CD14-positive monocyte (primary cell): ENCODE data around the gene TMTC3. TPM values are rescaled to one million over a fixed set of nuclear protein-coding genes. Genes with fewer than 3 reads are reported as not detected.

Experiments used
- DNase-seq, 3 donors: peaks; one replicate each; pipeline ENCODE4 v3.0.0-alpha.2; 2011 to 2022
- H2AFZ ChIP-seq: 2 replicates; pipeline ENCODE4 v1.6.0; 2012; ENCODE audit warnings: mild to moderate bottlenecking, low read depth, low read length, inconsistent platforms; ENCODE audit not compliant: insufficient read depth, poor library complexity, severe bottlenecking
- H3K27ac ChIP-seq, 2 donors: 1 replicate in 1 of 2; 2 replicates in 1 of 2; pipeline ENCODE4 v1.5.1; 2012 to 2013; ENCODE audit warnings: low read length in 2 of 2, control low read depth in 1 of 2, inconsistent platforms in 1 of 2, low read depth in 1 of 2, mild to moderate bottlenecking in 1 of 2
- H3K27me3 ChIP-seq, 2 donors: one replicate each; pipeline versions ENCODE4 v1.6.0 to v1.6.1; 2011 to 2013; ENCODE audit warnings: low read length in 2 of 2; ENCODE audit not compliant: control insufficient read depth in 2 of 2, insufficient read depth in 2 of 2
- H3K36me3 ChIP-seq, 2 donors: replicated peaks in 1 of 2; 1 replicate in 1 of 2; 2 replicates in 1 of 2; pipeline versions ENCODE4 v1.5.1 to v1.6.1; 2012 to 2013; ENCODE audit warnings: low read length in 2 of 2, control low read depth in 1 of 2, inconsistent platforms in 1 of 2, mild to moderate bottlenecking in 1 of 2; ENCODE audit not compliant: insufficient read depth in 2 of 2, control insufficient read depth in 1 of 2
- H3K4me1 ChIP-seq, 2 donors: 1 replicate in 1 of 2; 2 replicates in 1 of 2; pipeline versions ENCODE4 v1.5.1 to v1.6.1; 2012 to 2013; ENCODE audit warnings: low read length in 2 of 2, control low read depth in 1 of 2, inconsistent platforms in 1 of 2, mild to moderate bottlenecking in 1 of 2, moderate library complexity in 1 of 2; ENCODE audit not compliant: insufficient read depth in 2 of 2, control insufficient read depth in 1 of 2
- H3K4me2 ChIP-seq: replicated peaks from 2 replicates; pipeline ENCODE3; 2012; ENCODE audit warnings: low read length, moderate library complexity, mild to moderate bottlenecking; ENCODE audit not compliant: poor library complexity, severe bottlenecking; ENCODE audit errors: extremely low read depth
- H3K4me3 ChIP-seq, 3 experiments: fragments of 200-600 bp in 1 of 3; sonication (generic) in 1 of 3; replicated peaks in 1 of 3; 1 replicate in 2 of 3; 2 replicates in 1 of 3; pipeline ENCODE4 v1.5.1; 2011 to 2013; ENCODE audit warnings: low read length in 3 of 3, mild to moderate bottlenecking in 3 of 3, control low read depth in 2 of 3, low read depth in 2 of 3, inconsistent platforms in 1 of 3, moderate library complexity in 1 of 3
- H3K79me2 ChIP-seq: 2 replicates; pipeline ENCODE4 v1.6.0; 2012; ENCODE audit warnings: mild to moderate bottlenecking, control low read depth, inconsistent platforms, low read length, moderate library complexity; ENCODE audit not compliant: insufficient read depth
- H3K9ac ChIP-seq: 2 replicates; pipeline ENCODE4 v1.6.0; 2017; ENCODE audit warnings: low read length, mild to moderate bottlenecking; ENCODE audit not compliant: insufficient read depth, poor library complexity, severe bottlenecking
- H3K9me3 ChIP-seq, 2 donors: replicated peaks in 1 of 2; 1 replicate in 1 of 2; 2 replicates in 1 of 2; pipeline versions ENCODE4 v1.5.1 to v1.6.1; 2012 to 2013; ENCODE audit warnings: low read length in 2 of 2, control low read depth in 1 of 2; ENCODE audit not compliant: control insufficient read depth in 1 of 2, insufficient read depth in 1 of 2
- H4K20me1 ChIP-seq: 2 replicates; pipeline ENCODE4 v1.6.0; 2012; ENCODE audit warnings: mild to moderate bottlenecking, low read length, control low read depth, moderate library complexity; ENCODE audit not compliant: insufficient read depth
- H3K27ac Mint-ChIP-seq, 7 donors: one replicate each; pipeline ENCODE4 v1.8.0; 2020; ENCODE audit warnings: mild to moderate bottlenecking in 7 of 7, mixed read lengths in 7 of 7, moderate library complexity in 6 of 7, inconsistent platforms in 2 of 7
- H3K27me3 Mint-ChIP-seq, 3 donors: one replicate each; pipeline ENCODE4 v1.8.0; 2021 to 2022; ENCODE audit warnings: low read depth in 3 of 3, mild to moderate bottlenecking in 3 of 3, mixed read lengths in 3 of 3, moderate library complexity in 3 of 3, inconsistent platforms in 1 of 3
- H3K36me3 Mint-ChIP-seq, 2 donors: one replicate each; pipeline ENCODE4 v1.8.0; 2020; ENCODE audit warnings: mixed read lengths in 2 of 2, inconsistent platforms in 1 of 2, mild to moderate bottlenecking in 1 of 2
- H3K4me1 Mint-ChIP-seq: one replicate; pipeline ENCODE4 v1.8.0; 2020; ENCODE audit warnings: mild to moderate bottlenecking, mixed read lengths
- H3K4me3 Mint-ChIP-seq, 2 donors: one replicate each; pipeline ENCODE4 v1.8.0; 2020; ENCODE audit warnings: mild to moderate bottlenecking in 2 of 2, mixed read lengths in 2 of 2, moderate library complexity in 1 of 2
- H3K9me3 Mint-ChIP-seq, 7 donors: one replicate each; pipeline ENCODE4 v1.8.0; 2020 to 2022; ENCODE audit warnings: mixed read lengths in 7 of 7, mild to moderate bottlenecking in 6 of 7, moderate library complexity in 6 of 7, inconsistent platforms in 2 of 7
- WGBS: methylation state at CpG from one replicate; pipeline ENCODE4 v1.1.5; 2013; ENCODE audit warnings: missing lambda C conversion rate; ENCODE audit not compliant: insufficient coverage; 5-methylcytosine and 5-hydroxymethylcytosine counted together
- intact Hi-C, 2 donors: fragments of 100-400 bp; cut with micrococcal nuclease; formaldehyde crosslinking; loops; one replicate each; pipeline versions ENCODE4 v1.15.0 to v1.15.1; 2023
- polyA plus RNA-seq, 3 donors: library from polyadenylated mRNA; depleted of rRNA in 1 of 3; unstranded in 2 of 3; stranded (reverse) in 1 of 3; fragments of 300-500 nt in 2 of 3; fragments of >200 nt in 1 of 3; fragmentation: Illumina TruSeq in 2 of 3; gene quantifications; 1 replicate in 2 of 3; 2 replicates in 1 of 3; pipeline ENCODE4 v1.2.3, GENCODE V29; 2012 to 2021
- TF ChIP-seq, protein P1 (sequence below): fragments of 200-600 bp; IDR thresholded peaks from one replicate; pipeline ENCODE4 v1.8.0; 2022; ENCODE audit warnings: antibody characterized with exemption, mild to moderate bottlenecking

TMTC3 gene
- polyA plus RNA-seq, 3 donors: 1.1 to 2.2 (median 1.2) TPM

DNA sequence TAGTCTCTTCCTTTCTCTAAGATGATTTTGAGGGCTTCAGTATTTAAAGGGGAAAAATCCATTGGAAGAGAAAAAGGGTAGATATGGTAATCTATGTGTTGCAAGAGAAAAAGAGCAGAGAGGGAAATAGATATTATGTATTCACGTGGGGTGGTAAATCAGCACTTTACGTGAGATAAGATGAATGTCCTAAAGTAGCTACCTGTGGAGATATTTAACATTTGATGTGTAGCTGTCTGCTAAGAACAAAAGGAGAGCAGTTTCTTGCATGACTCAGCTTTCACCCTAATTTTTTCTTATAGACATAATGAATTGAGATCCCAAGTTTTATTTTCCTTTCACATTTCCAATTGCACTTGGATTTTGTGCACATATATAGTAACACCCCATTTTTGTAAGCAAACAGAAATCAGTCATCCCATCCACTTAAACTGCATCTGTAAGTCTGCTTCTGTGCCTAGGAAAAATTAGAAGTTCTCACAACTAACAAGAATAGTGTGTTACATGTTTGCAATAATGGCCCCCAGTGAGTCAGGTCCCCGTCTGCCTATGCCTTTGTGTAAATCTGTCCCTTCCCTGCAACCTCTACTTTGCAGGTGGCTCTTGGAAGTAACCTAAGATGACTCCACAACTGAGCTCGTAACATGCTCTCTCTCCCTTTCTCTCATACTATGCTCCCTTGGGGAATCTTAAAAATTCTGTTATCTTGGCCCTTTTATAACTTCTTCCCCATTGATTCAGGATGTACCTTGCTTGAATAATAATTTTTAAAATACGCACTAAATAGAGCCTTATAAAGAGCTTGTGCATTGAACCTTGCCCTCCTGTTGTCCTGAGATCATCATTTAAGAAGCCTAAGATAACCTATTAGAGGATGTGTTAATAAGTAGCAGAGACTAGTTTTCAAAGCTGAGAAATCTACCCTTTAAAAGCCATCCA lies 3.7 kb downstream of the TMTC3 start:
- intact Hi-C loops: loop anchor here in 1 of 2 donors (10.0 kb wide), 1 partner anchor 1379 kb away; the partner anchor contains the start of genes GALNT4 and POC1B
- Histone ChIP-seq H4K20me1 (no peaks in the 10 kb centered on the region), H3K36me3 (peaks cover 0 to 8% of the 10 kb centered on the region in 2 donors), H3K9ac (no peak overlapping the region), H3K27me3 (no peaks in the 10 kb centered on the region), H3K9me3 (no peaks in the 10 kb centered on the region), H3K27ac (no peak overlapping the region), H3K4me3 (no peak overlapping the region), H3K4me1 (peaks cover 14 to 20% of the 10 kb centered on the region in 2 donors), H2AFZ (no peak overlapping the region), H3K79me2 (peaks cover 6% of the 10 kb centered on the region), H3K4me2 (no peak overlapping the region)
- Mint-ChIP-seq H3K36me3 (peaks cover 9% of the 10 kb centered on the region in 2 donors), H3K27me3 (no peaks in the 10 kb centered on the region), H3K9me3 (no peaks in the 10 kb centered on the region), H3K27ac (no peak overlapping the region), H3K4me1 (peaks cover 18% of the 10 kb centered on the region), H3K4me3 (no peak overlapping the region)
- TF ChIP-seq, protein P1, sequence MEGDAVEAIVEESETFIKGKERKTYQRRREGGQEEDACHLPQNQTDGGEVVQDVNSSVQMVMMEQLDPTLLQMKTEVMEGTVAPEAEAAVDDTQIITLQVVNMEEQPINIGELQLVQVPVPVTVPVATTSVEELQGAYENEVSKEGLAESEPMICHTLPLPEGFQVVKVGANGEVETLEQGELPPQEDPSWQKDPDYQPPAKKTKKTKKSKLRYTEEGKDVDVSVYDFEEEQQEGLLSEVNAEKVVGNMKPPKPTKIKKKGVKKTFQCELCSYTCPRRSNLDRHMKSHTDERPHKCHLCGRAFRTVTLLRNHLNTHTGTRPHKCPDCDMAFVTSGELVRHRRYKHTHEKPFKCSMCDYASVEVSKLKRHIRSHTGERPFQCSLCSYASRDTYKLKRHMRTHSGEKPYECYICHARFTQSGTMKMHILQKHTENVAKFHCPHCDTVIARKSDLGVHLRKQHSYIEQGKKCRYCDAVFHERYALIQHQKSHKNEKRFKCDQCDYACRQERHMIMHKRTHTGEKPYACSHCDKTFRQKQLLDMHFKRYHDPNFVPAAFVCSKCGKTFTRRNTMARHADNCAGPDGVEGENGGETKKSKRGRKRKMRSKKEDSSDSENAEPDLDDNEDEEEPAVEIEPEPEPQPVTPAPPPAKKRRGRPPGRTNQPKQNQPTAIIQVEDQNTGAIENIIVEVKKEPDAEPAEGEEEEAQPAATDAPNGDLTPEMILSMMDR: no peak
- no peak for DNase-seq
- 90% methylated on average over 2 of the region's 5 CpGs for WGBS

DNA sequence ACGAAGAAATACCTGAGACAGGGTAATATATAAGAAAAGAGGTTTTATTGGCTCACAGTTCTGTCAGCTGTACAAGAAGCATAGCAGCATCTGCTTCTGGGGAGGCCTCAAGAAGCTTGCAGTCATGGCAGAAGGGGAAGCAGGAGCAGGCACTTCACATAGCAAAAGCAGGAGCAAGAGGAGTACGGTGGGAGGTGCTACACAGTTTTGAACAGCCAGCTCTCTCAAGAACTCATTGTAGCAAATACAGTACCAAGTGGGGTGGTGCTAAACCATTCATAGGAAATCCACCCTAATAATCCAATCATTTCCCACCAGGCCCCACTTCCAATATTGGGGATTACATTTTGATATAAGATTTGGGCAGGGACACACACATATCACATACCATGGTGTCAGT lies 8.0 kb downstream of the TMTC3 start:
- Histone ChIP-seq H3K27me3 (no peaks in the 10 kb centered on the region), H3K4me2 (no peak overlapping the region), H3K4me3 (no peak overlapping the region), H3K36me3 (peaks cover 2 to 8% of the 10 kb centered on the region in 2 donors), H3K9me3 (no peaks in the 10 kb centered on the region), H4K20me1 (no peaks in the 10 kb centered on the region), H3K4me1 (no peaks in the 10 kb centered on the region), H3K9ac (no peak overlapping the region), H3K27ac (no peak overlapping the region), H3K79me2 (no peaks in the 10 kb centered on the region), H2AFZ (no peak overlapping the region)
- Mint-ChIP-seq H3K4me1 (no peaks in the 10 kb centered on the region), H3K27me3 (no peaks in the 10 kb centered on the region), H3K27ac (peak overlapping the region in 1 of 7 donors; percentile 18), H3K9me3 (no peaks in the 10 kb centered on the region), H3K4me3 (no peak overlapping the region), H3K36me3 (peaks cover 9 to 15% of the 10 kb centered on the region in 2 donors)
- TF ChIP-seq, protein P1: no peak
- intact Hi-C loops: no loop called here
- WGBS: 100% methylated on average over 1 of the region's 2 CpGs
- DNase-seq: no peak
